NCI-H1930 (cell line): ENCODE data around the gene AGAP1.

Experiments used
- DNase-seq, 2 experiments: peaks; one replicate each; lab custom pipeline; 2025; lab: John Stamatoyannopoulos, UW

The AGAP1 gene

DNA sequence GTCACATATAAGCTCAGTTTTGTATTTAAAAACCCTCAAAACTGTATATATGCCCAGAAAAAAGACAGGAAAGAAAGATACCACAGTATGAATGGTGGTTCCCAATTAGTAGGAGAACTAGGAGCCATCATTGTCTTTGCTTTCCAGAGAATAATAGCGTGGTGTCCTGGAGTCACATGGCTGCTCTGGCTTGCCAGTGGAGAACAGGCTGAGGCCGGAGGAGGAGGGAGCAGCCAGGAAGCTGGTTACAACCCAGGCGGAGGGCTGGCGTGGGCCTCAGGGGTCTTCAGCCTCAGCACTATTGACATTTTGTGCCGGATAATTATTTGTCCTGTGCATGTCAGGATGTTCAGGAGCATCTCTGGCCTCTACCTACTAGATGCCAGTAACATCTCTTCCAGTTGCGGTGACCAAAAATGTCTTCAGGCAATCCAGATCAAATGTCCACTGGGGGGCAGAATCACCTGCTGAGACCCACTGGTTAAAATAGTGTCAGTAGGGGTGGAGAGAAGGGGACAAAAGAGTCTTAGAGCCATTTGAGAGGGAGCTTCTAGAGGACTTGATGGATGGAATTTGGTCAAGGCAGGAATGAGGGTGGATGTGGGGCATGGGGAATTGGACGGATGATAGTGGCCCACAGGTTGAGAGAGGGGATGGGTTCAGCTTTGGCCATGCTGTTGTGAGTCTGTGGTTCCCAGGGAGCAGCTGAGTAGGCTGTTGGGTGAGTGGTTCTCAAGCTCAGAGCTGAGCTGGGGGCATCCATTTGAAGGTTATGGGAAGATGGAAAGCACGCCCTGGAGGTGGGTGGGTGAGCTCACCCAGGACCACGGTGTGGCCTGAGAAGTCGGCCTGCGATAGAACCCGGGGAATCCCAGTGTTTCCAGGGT is 144.9 kb downstream of the AGAP1 start:
- no peak for DNase-seq

DNA sequence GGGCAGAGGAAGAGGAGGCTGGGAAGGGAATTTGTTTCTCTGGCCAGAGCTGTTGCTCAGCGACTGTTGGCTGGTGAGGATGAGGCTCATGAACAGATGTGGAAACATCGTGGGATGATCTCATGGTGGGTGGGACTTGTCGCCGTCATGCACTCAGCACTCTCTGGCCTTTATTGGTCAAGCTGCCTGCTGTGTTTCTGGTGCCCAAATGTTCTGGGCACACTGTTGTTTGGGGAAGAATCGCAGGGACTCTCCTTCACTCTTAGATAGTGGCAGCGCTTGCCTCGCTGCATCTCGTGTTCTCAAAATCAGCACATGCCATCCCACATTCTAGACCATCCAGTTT is 145.6 kb downstream of the AGAP1 start:
- DNase-seq: no peak

DNA sequence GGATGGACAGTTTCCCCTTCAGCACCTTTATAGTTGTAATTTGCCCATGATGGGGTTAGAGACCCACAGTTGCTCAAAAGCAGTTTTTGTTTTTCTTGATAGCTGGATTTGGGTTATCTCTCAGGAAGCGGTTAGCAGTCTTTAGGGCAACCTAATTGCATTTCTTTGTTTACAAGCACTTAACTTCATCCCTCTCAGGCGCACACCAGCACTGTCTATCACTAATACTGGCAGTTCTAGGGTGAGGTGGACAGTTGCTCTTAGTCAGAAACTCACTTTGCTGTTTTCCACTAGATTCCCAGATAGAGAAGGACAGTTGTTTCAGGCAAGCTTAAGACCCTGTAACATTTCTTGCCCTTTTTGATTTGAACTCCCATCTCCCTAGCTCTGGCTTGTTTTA is 146.0 kb downstream of the AGAP1 start:
- no peak for DNase-seq

DNA sequence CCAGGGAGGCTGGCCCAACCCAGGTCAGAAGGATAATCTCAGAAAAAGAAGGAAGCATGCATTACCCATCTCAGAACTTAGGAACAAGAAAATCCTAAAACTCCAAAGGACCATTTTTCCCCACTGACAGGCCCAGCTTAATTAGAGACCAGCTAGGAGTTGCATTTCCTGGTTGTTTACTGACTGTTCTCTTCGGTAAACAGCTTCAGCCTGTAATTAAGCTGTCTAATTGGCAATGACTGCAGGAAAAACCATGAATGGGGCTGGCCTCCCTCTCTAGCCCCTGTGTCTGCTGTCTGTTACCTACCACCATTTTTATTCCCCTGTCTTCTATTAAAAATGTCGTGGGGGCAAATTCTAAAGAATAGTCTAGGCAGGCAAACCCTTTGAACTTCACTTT is 146.5 kb downstream of the AGAP1 start:
- no peak for DNase-seq

DNA sequence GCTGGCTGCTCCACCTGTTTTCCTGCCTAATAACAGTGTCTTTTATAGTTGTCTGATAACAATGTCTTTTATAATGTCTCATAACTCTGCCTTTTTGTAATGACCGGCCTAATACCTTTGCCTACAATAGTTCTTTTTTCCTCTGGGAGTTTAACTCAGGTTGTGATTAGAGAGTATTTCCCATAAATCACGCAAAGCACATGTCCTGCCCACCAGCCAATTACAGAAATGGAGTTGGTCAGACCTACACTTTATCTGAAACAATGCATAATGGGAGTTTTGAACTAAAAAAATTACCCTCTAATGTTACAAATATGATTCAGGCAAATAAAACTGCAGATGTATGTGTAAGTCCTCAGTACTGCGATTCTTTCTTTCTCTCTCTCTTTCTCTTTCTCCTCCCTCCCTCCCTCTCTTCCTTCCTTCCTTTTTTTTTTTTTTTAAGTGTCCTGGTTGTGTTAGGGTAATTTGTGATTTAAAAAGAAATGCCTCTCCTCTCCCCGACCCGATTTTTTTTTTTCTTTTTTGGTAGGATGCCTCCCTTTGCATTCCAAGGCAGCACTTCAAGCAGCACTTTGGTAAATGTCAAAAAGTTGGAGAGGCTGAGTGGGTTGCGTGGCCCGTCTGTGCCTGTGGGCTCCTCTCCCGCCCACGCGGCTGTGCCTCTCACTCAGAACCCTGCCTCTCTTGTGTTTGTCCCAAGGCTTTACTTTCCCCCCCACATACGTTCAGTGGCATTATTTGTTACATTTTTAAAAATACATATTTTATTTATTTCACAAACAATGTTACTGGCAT is 147.3 kb downstream of the AGAP1 start:
- no peak for DNase-seq

DNA sequence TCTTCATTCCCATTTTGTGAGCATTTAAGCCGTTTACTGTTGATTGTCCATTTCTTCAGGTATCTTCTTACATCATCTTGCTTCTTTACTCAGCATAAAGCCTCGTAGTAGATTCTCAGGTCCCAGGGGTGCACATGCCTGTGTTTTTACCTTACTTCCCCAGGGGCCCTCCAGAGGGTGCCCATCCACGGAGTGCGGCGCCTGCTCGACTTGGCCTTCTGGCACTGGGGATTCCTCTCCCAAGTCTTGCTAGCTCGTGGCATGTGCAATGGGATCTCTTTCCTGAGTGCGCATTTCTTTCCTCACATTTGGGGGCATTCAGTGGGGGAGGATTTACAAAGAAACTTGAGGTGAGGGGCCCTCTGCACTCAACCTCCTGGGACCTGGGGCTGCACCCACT is 148.1 kb downstream of the AGAP1 start:
- no peak for DNase-seq

DNA sequence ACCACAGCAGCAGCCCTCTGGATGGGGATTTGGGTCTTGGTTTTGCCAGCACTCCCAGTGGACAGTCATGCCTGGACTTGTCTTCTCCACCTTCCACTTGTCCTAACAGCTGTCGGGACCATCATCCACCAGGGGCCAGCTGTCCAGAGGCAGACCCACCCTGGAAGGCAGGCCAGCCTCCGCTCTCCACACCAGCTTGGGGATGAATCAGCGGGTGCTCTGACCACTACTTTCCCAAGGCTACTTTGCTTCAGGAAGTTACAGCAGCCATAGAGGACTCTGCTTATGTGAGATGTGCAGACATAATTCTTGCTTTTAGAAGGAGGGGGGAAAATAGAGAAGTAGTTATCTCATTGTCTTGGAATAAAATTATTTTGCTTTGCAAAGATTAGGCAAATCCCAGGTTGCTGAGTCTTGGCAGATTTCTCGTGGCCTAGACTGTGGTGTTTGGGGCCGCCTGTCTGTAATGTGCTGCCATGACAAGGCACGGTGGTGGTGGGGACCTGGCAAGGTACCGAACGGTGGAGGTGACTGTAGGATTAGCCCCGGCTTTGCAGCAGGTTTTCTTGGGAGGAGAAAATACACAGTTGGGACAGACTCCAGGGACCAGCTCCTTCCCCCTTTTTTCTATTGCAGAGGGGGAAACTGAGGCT is 148.7 kb downstream of the AGAP1 start:
- no peak for DNase-seq

DNA sequence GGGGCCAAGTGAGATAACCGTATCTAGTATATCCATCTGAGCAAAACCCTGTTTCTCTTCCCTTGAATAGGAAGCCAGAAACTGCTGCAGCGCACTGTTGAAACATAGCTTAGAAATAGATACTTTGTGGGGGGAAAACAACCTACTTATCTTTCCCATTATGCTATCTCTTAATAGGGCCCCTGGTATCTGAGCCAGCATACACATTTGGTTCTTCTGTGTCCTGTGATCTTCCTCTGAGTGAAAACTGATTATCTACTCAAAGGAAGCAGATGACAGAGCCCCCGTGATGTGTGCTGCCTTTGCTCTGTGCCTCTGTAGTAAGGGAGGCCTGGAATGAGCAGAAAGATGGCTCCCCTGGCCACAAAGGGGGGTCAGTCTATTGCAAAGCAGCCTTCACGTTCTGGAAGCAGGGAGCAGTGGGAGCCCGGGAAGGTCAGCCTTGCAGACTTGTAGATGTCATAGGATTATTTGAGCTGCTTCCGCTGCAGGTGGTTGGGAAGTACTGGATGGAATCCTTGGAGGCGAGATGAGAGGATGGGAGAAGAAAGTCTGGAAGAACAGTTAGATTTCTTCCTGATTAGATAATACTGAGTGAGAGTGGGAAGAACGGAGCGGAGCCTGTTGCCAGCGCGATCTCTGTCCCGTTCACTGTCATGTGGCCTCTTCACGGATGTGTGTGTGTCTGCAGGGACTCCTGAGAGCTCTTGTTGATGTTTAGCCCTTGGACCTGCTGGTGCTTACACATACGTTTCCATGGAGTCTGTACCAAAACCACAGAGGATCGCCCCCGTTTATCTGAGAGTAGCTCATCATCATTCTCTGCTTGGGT is 150.1 kb downstream of the AGAP1 start:
- no peak for DNase-seq

DNA sequence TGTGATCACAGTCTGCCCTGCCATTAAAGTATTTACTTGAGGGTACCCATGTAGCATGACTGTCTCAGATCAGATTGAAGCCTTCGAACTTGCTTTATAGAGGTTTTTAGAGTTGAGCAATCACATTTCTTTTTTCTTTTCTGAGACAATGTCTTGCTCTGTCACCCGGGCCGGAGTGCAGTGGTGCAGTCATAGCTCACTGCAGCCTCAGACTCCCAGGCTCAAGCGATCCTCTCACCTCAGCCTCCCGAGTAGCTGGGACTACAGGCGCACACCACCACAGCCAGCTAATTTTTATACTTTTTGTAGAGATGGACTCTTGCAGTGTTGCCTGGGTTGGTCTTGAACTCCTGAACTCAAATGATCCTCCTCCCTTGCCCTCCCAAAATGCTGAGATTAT is 153.4 kb downstream of the AGAP1 start:
- DNase-seq: no peak

DNA sequence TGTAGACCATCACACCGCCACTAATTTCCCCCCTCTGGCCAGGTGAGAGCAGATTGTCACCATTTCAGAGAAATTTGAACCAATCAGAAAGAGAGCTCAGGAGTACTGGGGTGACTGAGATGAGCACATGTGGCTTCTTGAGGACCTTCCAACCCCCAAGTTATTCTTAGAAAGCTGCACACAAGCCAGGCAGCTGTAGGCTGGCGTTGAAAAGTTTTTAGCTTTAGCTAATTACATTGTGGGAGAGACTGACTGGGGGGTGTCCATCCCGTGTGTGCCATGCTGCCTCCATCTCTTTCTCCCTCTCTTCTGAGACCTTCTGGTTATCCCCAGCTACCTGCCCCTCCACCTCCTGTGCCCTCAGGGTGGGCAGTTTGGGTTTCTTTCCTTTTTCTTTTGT is 154.0 kb downstream of the AGAP1 start:
- DNase-seq: no peak

DNA sequence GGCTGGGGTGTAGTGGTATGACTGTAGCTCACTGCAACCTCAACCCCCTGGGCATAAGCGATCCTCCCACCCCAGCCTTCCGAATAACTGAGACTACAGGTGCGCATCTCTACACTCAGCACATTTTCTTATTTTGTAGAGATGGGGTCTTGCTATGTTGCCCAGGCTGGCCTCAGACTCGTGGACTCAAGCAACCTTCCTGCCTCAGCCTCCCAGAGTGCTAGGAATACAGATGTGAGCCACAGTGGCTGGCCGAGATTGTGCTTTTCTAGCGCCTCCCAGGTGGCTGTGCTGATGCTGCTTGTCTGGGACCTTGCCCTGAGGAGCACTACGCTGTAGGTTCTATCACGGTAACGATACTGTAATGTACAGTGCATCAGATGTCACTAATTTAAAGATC is 155.6 kb downstream of the AGAP1 start:
- no peak for DNase-seq

DNA sequence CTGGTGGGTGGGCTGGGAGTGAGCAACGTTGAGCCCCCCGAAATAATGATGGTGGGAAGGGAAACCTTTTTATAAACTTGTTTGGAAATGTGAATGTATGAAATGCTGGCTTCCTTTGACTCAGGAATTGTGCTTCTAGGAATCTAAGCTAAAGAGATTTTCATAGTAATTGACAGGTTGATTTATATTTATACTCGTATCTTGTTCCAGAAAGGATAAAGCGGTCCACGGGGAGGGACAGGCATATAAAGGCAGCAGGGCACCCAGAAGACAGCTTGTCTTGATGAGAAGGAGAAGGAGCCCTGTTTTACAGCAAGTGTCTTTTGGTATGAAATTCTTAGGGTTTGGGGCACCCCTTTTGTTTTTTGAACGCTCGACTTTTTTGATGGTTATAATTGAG is 157.8 kb downstream of the AGAP1 start:
- DNase-seq: no peak

DNA sequence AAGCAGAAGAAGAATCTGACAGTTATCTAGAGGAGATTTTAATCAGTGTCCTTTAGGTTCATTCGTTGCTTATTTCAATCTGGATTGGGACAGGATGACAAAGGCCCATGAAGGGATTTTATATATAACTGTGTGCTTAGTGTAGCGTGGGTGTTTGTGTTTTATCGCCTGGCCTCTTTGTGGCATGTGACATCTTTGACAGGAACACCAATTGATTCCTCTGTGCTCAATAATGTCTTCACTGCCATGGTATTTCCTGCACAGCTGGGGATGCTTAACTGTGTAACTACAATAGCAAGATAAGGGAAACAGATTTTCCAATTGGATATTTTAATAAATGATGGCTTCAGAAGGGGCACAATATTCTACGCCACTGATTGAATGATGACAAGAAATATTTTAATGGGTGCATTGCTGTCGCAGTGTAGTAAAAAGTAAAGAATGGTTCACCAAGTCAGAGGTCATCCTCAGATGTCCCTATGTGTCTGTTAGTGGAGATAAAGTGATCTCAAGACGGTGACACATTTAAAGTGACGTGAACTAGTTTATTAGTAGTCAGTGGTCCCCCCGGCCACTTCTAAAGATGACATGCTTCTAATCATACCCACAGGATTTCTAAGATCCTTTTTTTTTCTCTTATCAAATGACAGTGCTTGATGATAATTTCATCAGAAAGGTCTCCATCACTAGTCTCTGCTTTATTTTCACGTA is 160.4 kb downstream of the AGAP1 start:
- DNase-seq: no peak

DNA sequence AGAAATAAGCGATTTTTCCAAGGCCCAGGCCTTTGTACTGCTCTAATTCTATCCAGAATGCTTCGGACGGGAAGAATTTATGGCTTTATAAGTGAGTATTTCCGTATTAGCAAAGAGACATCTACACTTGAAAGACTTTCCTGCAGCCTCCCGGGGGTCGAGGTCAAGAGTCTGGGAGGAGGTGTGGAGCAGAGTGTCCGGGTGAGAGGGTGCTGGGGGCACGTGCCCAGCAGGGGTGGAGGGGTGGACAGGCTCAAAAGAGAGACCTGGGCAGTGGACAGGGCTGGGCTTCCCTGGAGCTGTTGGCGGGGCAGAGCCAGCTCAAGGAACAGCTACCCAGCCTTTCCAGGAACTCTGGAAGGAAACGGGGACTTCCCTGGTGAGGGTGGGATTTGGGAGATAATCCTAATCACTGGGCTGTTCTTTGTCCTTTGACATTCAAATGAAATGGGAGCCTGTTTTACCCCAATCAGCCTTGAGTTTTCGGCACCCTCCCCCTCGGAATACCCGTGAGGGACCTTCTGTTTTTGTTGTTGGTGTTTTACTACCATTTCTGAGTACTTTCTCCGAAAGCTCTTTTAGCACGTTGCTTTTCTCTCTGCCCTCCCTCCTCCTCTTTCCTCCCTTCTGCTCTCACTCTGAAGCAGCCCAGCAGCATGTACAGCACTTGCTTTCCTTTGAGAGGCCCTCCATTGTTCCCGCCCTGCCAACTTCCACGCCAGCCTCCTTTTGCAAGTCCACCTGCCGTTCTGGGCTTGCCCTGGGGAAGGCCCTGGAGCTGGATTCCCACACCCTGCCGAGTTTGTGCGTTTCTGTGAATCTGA is 164.7 kb downstream of the AGAP1 start:
- DNase-seq: no peak

DNA sequence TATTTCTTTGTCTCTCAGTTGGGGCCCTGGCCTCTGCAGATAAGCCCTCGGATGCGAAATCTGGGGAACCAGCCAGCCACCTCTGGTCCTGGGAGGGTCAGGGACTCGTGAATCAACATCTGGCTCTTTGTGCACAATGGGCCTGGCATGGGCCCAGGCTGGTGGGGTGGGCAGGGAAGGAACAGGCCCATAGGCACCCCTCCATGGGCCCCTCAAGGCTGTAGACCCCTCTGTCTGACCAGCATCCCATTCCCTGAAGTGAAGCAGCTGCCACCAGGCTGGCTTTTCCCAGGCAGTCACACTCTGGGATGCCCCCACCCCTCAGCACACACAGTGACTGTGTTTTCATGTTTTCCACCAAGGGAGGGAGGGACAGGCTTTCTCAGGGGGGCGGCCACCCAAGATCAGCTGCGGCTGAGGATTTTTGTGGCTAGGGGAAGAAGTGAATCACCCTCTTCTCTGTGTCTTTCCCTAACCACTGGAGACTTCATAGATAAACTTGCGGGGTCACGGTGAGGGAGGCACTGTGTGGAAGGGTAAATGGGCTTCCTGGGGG is 166.0 kb downstream of the AGAP1 start:
- DNase-seq: no peak

DNA sequence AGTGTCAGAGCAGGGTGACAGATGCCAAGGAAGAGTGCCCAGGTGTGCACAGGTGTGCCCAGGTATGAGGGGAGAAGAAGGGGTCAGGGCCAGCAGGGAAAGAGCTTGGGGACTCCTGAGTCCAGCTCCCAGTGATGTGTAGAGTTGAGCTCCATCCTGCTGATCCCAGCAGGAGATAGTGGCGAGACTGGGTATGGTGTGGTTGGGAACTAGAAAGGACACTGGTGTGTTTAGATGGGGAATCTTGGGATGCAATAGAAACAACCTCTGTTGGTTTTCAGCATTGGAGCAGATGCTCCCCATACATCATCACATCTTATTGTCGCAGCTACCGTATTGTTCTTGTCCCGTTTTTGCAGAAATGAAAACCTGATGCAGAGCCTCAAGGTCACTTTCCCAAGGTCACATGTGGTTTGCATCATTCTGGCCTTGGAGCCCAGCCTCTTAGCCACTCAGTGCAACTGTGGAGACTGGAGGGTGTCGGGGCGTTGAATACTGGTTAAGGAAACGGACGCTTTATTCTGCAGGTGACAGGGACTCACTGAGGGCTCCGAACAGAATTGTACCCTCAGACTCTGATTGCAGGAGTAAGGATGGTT is 166.7 kb downstream of the AGAP1 start:
- DNase-seq: no peak

DNA sequence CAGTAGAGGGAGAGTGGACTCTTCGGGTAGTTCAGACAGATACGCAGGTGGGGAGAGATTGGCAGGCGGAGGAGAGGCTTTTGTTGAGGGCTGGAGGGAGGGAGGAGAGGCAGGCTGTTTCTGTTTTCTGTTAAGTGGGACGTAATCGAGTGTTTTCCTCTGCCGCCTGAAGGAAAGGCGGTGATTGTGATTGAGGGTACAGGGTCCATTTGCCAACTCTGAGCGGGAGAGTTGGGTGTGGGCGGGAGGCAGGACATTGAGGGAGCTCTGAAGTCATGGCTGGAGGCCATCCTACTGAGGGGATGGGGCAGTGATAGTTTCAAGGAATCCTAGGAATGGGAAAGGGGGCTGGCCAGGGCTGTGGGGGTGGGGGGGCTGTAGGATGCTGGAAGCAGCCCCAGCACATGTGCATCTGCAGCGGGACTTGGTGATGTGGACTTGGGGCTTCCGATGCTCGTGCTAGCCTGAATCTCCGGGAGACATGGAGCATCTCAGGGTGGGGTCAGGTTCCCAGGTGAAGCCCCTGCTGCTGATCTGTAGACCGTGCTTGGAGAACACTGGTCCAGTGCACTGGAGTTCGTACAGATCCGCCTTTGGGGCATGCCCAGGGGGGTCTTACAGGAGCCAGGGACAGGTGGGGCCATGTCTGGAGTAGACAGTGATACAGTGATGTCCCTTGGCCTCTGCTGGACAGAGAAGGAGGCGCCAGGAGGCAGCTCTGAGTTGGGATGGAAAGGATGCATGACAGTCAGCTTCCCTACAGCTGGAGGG is 167.5 kb downstream of the AGAP1 start:
- no peak for DNase-seq

DNA sequence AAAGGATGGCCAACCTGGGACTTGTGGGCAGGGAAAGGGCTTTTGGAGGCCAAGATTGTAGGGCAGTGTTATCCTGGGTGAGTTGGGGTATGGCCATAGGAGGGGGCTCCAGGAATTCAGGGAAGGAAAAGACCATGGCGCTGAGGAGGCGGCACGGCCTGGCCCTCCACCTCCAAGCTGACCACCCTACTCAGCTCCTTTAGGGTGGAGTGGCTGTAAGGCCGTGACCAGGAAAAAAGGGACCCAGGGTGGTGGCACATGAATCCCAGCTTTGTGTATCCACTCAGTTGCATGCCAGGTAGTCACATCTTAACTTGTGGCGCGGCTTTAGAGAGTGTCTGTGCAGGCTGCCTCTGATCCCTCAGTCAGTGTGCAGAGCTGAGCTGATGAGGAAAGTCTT is 168.1 kb downstream of the AGAP1 start:
- no peak for DNase-seq

DNA sequence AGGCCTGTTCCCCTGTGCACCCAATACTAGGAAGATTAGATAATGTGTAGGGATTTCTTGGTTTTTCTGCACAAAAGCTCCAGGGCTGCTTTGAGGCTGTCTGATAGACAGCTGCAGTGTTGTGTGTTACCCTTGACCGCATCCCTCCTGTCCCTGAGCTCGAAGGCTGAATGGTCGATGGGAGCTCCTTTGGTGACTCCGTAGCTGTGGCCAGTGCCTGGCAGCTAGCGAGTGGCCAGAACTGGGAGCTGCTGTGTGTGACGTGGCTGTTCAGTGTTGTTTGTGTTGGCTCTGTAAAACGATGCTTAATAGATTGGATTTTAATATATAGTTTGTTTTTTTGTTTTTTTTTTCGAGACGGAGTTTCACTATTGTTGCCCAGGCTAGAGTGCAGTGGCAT is 170.0 kb downstream of the AGAP1 start:
- no peak for DNase-seq
